GM12801 (cell line): Measurements from ENCODE around the gene CDK5R2.

Experiments
- TF ChIP-seq, protein P1 (sequence below): IDR thresholded peaks from one replicate; pipeline ENCODE4 v1.5.1; 2011; ENCODE audit warnings: control low read depth; ENCODE audit not compliant: insufficient read length; ENCODE audit errors: extremely low read depth

CDK5R2 gene

DNA sequence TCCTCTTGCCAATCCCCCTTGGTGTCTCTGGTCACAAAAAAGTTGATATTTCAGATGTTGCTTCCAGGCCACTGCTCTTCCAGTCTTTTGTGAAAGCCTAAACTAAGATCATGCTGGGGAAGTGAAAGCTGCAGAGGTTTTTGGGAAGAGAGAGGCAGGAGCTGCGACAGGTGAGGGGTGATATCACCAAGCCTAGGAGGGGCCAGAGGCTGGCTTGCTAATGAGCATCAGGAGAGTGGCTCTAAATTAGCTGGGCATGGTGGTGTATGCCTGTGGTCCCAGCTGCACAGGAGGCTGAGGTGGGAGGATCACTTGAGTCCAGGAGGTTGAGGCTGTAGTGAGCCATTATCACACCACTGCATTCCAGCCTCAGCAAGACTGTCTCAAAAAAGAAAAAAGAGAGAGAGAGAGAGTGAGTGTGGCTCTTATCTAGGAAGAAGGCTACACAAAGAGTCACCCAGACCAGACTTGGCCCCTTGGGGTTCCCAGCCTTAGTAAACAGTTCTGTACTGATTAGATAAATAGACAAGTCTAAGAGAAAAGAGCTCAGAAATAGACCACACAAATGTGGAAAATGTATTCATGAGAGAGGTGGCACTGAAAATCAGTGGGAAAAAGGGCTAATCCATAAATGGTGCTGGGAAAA lies 14.6 kb upstream of the CDK5R2 start:
- TF ChIP-seq, protein P1, sequence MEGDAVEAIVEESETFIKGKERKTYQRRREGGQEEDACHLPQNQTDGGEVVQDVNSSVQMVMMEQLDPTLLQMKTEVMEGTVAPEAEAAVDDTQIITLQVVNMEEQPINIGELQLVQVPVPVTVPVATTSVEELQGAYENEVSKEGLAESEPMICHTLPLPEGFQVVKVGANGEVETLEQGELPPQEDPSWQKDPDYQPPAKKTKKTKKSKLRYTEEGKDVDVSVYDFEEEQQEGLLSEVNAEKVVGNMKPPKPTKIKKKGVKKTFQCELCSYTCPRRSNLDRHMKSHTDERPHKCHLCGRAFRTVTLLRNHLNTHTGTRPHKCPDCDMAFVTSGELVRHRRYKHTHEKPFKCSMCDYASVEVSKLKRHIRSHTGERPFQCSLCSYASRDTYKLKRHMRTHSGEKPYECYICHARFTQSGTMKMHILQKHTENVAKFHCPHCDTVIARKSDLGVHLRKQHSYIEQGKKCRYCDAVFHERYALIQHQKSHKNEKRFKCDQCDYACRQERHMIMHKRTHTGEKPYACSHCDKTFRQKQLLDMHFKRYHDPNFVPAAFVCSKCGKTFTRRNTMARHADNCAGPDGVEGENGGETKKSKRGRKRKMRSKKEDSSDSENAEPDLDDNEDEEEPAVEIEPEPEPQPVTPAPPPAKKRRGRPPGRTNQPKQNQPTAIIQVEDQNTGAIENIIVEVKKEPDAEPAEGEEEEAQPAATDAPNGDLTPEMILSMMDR: no peak

GRCh38 chr2:218946621-218947020 lies 12.8 kb upstream of the CDK5R2 start:
- TF ChIP-seq, protein P1: no peak

GRCh38 chr2:218952160-218952559 lies 7.3 kb upstream of the CDK5R2 start:
- TF ChIP-seq, protein P1: no peak

DNA sequence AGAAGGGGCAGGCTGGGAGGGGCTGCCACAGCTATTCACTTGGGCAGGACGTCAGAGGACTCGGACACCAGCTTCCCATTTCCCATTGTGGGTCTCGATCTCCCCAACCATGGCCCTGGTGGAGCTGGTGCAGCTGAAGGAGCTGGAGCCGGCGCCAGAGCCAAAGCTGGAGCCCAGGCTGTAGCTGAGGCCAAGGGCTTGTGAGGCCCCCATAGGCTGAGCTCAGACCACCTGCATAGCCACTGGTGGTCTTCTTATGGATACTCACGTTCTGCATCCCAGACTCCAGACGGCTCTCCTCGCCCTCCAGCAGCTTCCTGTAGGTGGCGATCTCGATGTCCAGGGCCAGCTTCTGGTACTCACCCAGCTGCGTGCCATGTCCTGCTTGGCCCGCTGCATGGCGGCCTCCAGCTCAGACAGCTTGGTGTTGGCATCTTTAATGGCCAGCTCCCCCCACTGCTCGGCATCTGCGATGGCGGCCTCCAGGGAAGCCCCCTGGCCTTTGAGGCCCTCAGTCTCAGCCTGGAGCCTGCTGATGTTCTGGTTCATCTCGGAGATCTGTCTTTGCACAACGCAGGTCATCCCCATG lies 6.0 kb upstream of the CDK5R2 start:
- TF ChIP-seq, protein P1: no peak

GRCh38 chr2:218954541-218955300 lies 4.7 kb upstream of the CDK5R2 start:
- TF ChIP-seq, protein P1: no peak

- TF ChIP-seq, protein P1: no peak
Observed at GRCh38 chr2:218956039-218956438, 3.4 kb upstream of the CDK5R2 start.

DNA sequence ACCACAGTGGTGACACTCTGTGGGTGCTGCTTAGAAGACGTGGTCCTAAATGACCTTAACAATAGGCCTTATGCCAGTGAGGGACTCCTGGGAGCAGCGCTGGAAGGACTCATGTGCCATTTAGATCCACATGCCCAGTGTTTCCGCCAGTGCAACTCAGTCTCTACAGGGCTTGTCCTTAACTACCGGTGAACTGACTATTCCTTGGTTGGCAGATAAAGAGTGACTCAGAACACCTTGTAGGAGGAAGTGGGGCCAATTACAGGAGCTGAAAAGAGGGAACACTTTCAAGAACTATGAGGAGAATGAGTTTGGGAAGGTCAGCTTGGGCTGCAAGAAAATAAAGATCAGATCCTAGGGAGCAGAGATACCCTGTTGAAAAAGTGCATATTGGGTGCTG lies 1.8 kb upstream of the CDK5R2 start:
- TF ChIP-seq, protein P1: no peak
